ENCODE data around the gene PLA2G4F.

PLA2G4F gene

GRCh38 chr15:42106288-42106687, 50.1 kb downstream of the PLA2G4F start:
- H3K36me3 ChIP-seq (ENCODE audit: control insufficient read depth in 1 of 2, insufficient read depth in 2 of 2, low read length in 2 of 2), result no peaks in the 10 kb centered on the region
- no peak overlapping the region for H3K27ac ChIP-seq (ENCODE audit: low read depth, low read length)
- peaks cover 0 to 4% of the 10 kb centered on the region in 2 donors for H3K9me3 ChIP-seq (ENCODE audit: control insufficient read depth in 1 of 2, low read length in 2 of 2)
- no peak overlapping the region for H3K9ac ChIP-seq (ENCODE audit: low read depth in 1 of 2, low read length in 2 of 2)
- H3K27me3 ChIP-seq (ENCODE audit: control insufficient read depth in 1 of 2, insufficient read depth in 2 of 2, low read length in 2 of 2), result no peaks in the 10 kb centered on the region
- H3K4me3 ChIP-seq (ENCODE audit: low read depth in 1 of 2, low read length in 2 of 2), result no peak overlapping the region
- peaks cover 7 to 10% of the 10 kb centered on the region in 2 donors for H3K4me1 ChIP-seq (ENCODE audit: control insufficient read depth in 1 of 2, insufficient read depth in 2 of 2, low read length in 2 of 2)

- no peaks in the 10 kb centered on the region for H3K27me3 ChIP-seq (ENCODE audit: control insufficient read depth in 1 of 2, insufficient read depth in 2 of 2, low read length in 2 of 2)
- no peak overlapping the region for H3K4me3 ChIP-seq (ENCODE audit: low read depth in 1 of 2, low read length in 2 of 2)
- no peak overlapping the region for H3K9ac ChIP-seq (ENCODE audit: low read depth in 1 of 2, low read length in 2 of 2)
- H3K36me3 ChIP-seq (ENCODE audit: control insufficient read depth in 1 of 2, insufficient read depth in 2 of 2, low read length in 2 of 2), result no peaks in the 10 kb centered on the region
- H3K27ac ChIP-seq (ENCODE audit: low read depth, low read length), result no peak overlapping the region
- peaks cover 7 to 8% of the 10 kb centered on the region in 2 donors for H3K4me1 ChIP-seq (ENCODE audit: control insufficient read depth in 1 of 2, insufficient read depth in 2 of 2, low read length in 2 of 2)
- peaks cover 0 to 4% of the 10 kb centered on the region in 2 donors for H3K9me3 ChIP-seq (ENCODE audit: control insufficient read depth in 1 of 2, low read length in 2 of 2)
Observed at GRCh38 chr15:42104095-42104891, 52.1 kb downstream of the PLA2G4F start.

GRCh38 chr15:42102646-42103235, 53.7 kb downstream of the PLA2G4F start:
- H3K9me3 ChIP-seq (ENCODE audit: control insufficient read depth in 1 of 2, low read length in 2 of 2), result no peaks in the 10 kb centered on the region
- H3K4me1 ChIP-seq (ENCODE audit: control insufficient read depth in 1 of 2, insufficient read depth in 2 of 2, low read length in 2 of 2), result peaks cover 6% of the 10 kb centered on the region in 2 donors
- no peak overlapping the region for H3K27ac ChIP-seq (ENCODE audit: low read depth, low read length)
- no peak overlapping the region for H3K9ac ChIP-seq (ENCODE audit: low read depth in 1 of 2, low read length in 2 of 2)
- no peak overlapping the region for H3K4me3 ChIP-seq (ENCODE audit: low read depth in 1 of 2, low read length in 2 of 2)
- H3K27me3 ChIP-seq (ENCODE audit: control insufficient read depth in 1 of 2, insufficient read depth in 2 of 2, low read length in 2 of 2), result no peaks in the 10 kb centered on the region
- H3K36me3 ChIP-seq (ENCODE audit: control insufficient read depth in 1 of 2, insufficient read depth in 2 of 2, low read length in 2 of 2), result no peaks in the 10 kb centered on the region

- H3K4me3 ChIP-seq (ENCODE audit: low read depth in 1 of 2, low read length in 2 of 2), result no peak overlapping the region
- H3K9ac ChIP-seq (ENCODE audit: low read depth in 1 of 2, low read length in 2 of 2), result no peak overlapping the region
- no peak overlapping the region for H3K27ac ChIP-seq (ENCODE audit: low read depth, low read length)
- H3K27me3 ChIP-seq (ENCODE audit: control insufficient read depth in 1 of 2, insufficient read depth in 2 of 2, low read length in 2 of 2), result peaks cover 0 to 3% of the 10 kb centered on the region in 2 donors
- H3K4me1 ChIP-seq (ENCODE audit: control insufficient read depth in 1 of 2, insufficient read depth in 2 of 2, low read length in 2 of 2), result peaks cover 0 to 3% of the 10 kb centered on the region in 2 donors
- H3K9me3 ChIP-seq (ENCODE audit: control insufficient read depth in 1 of 2, low read length in 2 of 2), result no peaks in the 10 kb centered on the region
- H3K36me3 ChIP-seq (ENCODE audit: control insufficient read depth in 1 of 2, insufficient read depth in 2 of 2, low read length in 2 of 2), result no peaks in the 10 kb centered on the region
Observed at GRCh38 chr15:42101861-42102260, 54.6 kb downstream of the PLA2G4F start.

GRCh38 chr15:42100021-42100800, 56.2 kb downstream of the PLA2G4F start:
- no peaks in the 10 kb centered on the region for H3K9me3 ChIP-seq (ENCODE audit: control insufficient read depth in 1 of 2, low read length in 2 of 2)
- H3K27me3 ChIP-seq (ENCODE audit: control insufficient read depth in 1 of 2, insufficient read depth in 2 of 2, low read length in 2 of 2), result peaks cover 0 to 4% of the 10 kb centered on the region in 2 donors
- H3K36me3 ChIP-seq (ENCODE audit: control insufficient read depth in 1 of 2, insufficient read depth in 2 of 2, low read length in 2 of 2), result no peaks in the 10 kb centered on the region
- H3K4me1 ChIP-seq (ENCODE audit: control insufficient read depth in 1 of 2, insufficient read depth in 2 of 2, low read length in 2 of 2), result peaks cover 0 to 3% of the 10 kb centered on the region in 2 donors
- H3K27ac ChIP-seq (ENCODE audit: low read depth, low read length), result no peak overlapping the region
- H3K4me3 ChIP-seq (ENCODE audit: low read depth in 1 of 2, low read length in 2 of 2), result no peak overlapping the region
- H3K9ac ChIP-seq (ENCODE audit: low read depth in 1 of 2, low read length in 2 of 2), result no peak overlapping the region

- Histone ChIP-seq H3K27ac (ENCODE audit: low read depth, low read length) (no peak overlapping the region), H3K36me3 (ENCODE audit: control insufficient read depth in 1 of 2, insufficient read depth in 2 of 2, low read length in 2 of 2) (no peaks in the 10 kb centered on the region)
Observed at GRCh38 chr15:42097018-42097417, 59.4 kb downstream of the PLA2G4F start.

GRCh38 chr15:42094512-42094963, 61.9 kb downstream of the PLA2G4F start, which contains the start of gene PLA2G4D:
TSS of gene PLA2G4D (minus strand) at chr15:42094562. CDS start at chr15:42094459, 103 bp downstream.
- H3K36me3 ChIP-seq (ENCODE audit: control insufficient read depth in 1 of 2, insufficient read depth in 2 of 2, low read length in 2 of 2), result no peaks in the 10 kb centered on the region
- H3K27ac ChIP-seq (ENCODE audit: low read depth, low read length), result no peak within 1 kb of the TSS
- peaks cover 0 to 4% of the 10 kb centered on the region in 2 donors for H3K27me3 ChIP-seq (ENCODE audit: control insufficient read depth in 1 of 2, insufficient read depth in 2 of 2, low read length in 2 of 2)
- no peak within 1 kb of the TSS for H3K4me3 ChIP-seq (ENCODE audit: low read depth in 1 of 2, low read length in 2 of 2)
- no peaks in the 10 kb centered on the region for H3K9me3 ChIP-seq (ENCODE audit: control insufficient read depth in 1 of 2, low read length in 2 of 2)
- no peak within 1 kb of the TSS for H3K9ac ChIP-seq (ENCODE audit: low read depth in 1 of 2, low read length in 2 of 2)
- H3K4me1 ChIP-seq (ENCODE audit: control insufficient read depth in 1 of 2, insufficient read depth in 2 of 2, low read length in 2 of 2), result peaks cover under 1 to 10% of the 10 kb centered on the region in 2 donors

More at GRCh38 chr15:42097018-42097417, 59.4 kb downstream of the PLA2G4F start:
- Histone ChIP-seq H3K9me3 (ENCODE audit: control insufficient read depth in 1 of 2, low read length in 2 of 2) (no peaks in the 10 kb centered on the region), H3K4me3 (ENCODE audit: low read depth in 1 of 2, low read length in 2 of 2) (no peak overlapping the region), H3K9ac (ENCODE audit: low read depth in 1 of 2, low read length in 2 of 2) (no peak overlapping the region), H3K27me3 (ENCODE audit: control insufficient read depth in 1 of 2, insufficient read depth in 2 of 2, low read length in 2 of 2) (peaks cover 0 to 4% of the 10 kb centered on the region in 2 donors), H3K4me1 (ENCODE audit: control insufficient read depth in 1 of 2, insufficient read depth in 2 of 2, low read length in 2 of 2) (peaks cover 0 to 3% of the 10 kb centered on the region in 2 donors)

GRCh38 chr15:42093966-42094365, 62.5 kb downstream of the PLA2G4F start:
- no peak overlapping the region for H3K27ac ChIP-seq (ENCODE audit: low read depth, low read length)
- H3K9ac ChIP-seq (ENCODE audit: low read depth in 1 of 2, low read length in 2 of 2), result no peak overlapping the region
- H3K27me3 ChIP-seq (ENCODE audit: control insufficient read depth in 1 of 2, insufficient read depth in 2 of 2, low read length in 2 of 2), result peaks cover 0 to 4% of the 10 kb centered on the region in 2 donors
- H3K36me3 ChIP-seq (ENCODE audit: control insufficient read depth in 1 of 2, insufficient read depth in 2 of 2, low read length in 2 of 2), result no peaks in the 10 kb centered on the region
- H3K9me3 ChIP-seq (ENCODE audit: control insufficient read depth in 1 of 2, low read length in 2 of 2), result no peaks in the 10 kb centered on the region
- H3K4me1 ChIP-seq (ENCODE audit: control insufficient read depth in 1 of 2, insufficient read depth in 2 of 2, low read length in 2 of 2), result peaks cover 6 to 16% of the 10 kb centered on the region in 2 donors
- no peak overlapping the region for H3K4me3 ChIP-seq (ENCODE audit: low read depth in 1 of 2, low read length in 2 of 2)

- Histone ChIP-seq H3K36me3 (ENCODE audit: control insufficient read depth in 1 of 2, insufficient read depth in 2 of 2, low read length in 2 of 2) (no peaks in the 10 kb centered on the region), H3K9me3 (ENCODE audit: control insufficient read depth in 1 of 2, low read length in 2 of 2) (no peaks in the 10 kb centered on the region), H3K27ac (ENCODE audit: low read depth, low read length) (no peak overlapping the region), H3K4me3 (ENCODE audit: low read depth in 1 of 2, low read length in 2 of 2) (no peak overlapping the region), H3K9ac (ENCODE audit: low read depth in 1 of 2, low read length in 2 of 2) (no peak overlapping the region), H3K27me3 (ENCODE audit: control insufficient read depth in 1 of 2, insufficient read depth in 2 of 2, low read length in 2 of 2) (peaks cover 0 to 4% of the 10 kb centered on the region in 2 donors), H3K4me1 (ENCODE audit: control insufficient read depth in 1 of 2, insufficient read depth in 2 of 2, low read length in 2 of 2) (peaks cover 11 to 21% of the 10 kb centered on the region in 2 donors)
Observed at GRCh38 chr15:42092398-42093318, 63.8 kb downstream of the PLA2G4F start.

All from duodenal mucosa (tissue), 2 donors.